Uterine smooth muscle cell (primary cell): ENCODE measurements around the gene GNAS-AS1. TPM values are rescaled to one million over a fixed set of nuclear protein-coding genes. Genes with fewer than 3 reads are reported as not detected.

Experiments used
- total RNA-seq: library from RNA; depleted of rRNA; stranded (reverse); fragments of >200 nt; gene quantifications from 2 replicates; pipeline ENCODE4 v1.2.3, GENCODE V29; 2014

The GNAS-AS1 gene
- total RNA-seq, result 0.87 and 1.00 TPM in 2 replicates

GRCh38 chr20:58850693-58851174, at the start of gene GNAS-AS1:
TSS of gene GNAS-AS1 (minus strand) at chr20:58850902.

GRCh38 chr20:58852543-58853271, 2.0 kb upstream of the GNAS-AS1 start, which contains the start of gene GNAS:
TSS of gene GNAS (plus strand) at chr20:58852716.

Other genes starting within 250 kb of the GNAS-AS1 start
- gene STX16, start 199.6 kb downstream of the GNAS-AS1 start, total RNA-seq, result 48.7 and 68.6 TPM in 2 replicates
- gene NPEPL1, start 158.1 kb downstream of the GNAS-AS1 start, total RNA-seq, result 19.3 and 28.2 TPM in 2 replicates
- gene GNAS, start 1.8 kb upstream of the GNAS-AS1 start, total RNA-seq, result 293 and 421 TPM in 2 replicates
- 49.1 and 72.0 TPM in 2 replicates for gene NELFCD, start 130.4 kb upstream of the GNAS-AS1 start, total RNA-seq
- 116 and 141 TPM in 2 replicates for gene CTSZ, start 156.4 kb upstream of the GNAS-AS1 start, total RNA-seq
- not detected in 2 replicates for gene TUBB1, start 168.5 kb upstream of the GNAS-AS1 start, total RNA-seq
- gene ATP5F1E, start 181.4 kb upstream of the GNAS-AS1 start, total RNA-seq, result 14.7 and 24.0 TPM in 2 replicates
- gene PRELID3B, start 191.9 kb upstream of the GNAS-AS1 start, total RNA-seq, result 99.4 and 108 TPM in 2 replicates